ENCODE data around the gene DNAJC22.

DNA sequence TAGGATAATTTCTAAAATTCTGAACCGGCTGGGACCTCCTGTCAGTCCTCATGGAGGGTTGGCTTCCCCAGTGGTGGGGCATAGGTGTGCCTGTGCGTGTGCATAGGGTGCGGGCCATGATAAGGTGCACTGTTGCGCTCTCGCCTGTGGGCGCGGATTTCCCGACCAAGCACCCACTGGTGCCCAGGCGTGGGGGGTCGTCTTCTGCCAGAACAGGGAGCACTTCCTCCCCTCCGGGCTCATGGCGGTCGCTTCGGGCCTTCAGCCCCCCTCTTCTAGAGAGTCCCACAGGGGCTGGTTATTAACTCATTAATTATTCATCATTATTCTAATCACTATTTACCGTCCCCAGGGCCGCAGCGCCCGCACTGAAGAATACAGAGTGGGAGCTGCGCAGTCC, 12.5 kb upstream of the DNAJC22 start:
- TF ChIP-seq, protein P1, sequence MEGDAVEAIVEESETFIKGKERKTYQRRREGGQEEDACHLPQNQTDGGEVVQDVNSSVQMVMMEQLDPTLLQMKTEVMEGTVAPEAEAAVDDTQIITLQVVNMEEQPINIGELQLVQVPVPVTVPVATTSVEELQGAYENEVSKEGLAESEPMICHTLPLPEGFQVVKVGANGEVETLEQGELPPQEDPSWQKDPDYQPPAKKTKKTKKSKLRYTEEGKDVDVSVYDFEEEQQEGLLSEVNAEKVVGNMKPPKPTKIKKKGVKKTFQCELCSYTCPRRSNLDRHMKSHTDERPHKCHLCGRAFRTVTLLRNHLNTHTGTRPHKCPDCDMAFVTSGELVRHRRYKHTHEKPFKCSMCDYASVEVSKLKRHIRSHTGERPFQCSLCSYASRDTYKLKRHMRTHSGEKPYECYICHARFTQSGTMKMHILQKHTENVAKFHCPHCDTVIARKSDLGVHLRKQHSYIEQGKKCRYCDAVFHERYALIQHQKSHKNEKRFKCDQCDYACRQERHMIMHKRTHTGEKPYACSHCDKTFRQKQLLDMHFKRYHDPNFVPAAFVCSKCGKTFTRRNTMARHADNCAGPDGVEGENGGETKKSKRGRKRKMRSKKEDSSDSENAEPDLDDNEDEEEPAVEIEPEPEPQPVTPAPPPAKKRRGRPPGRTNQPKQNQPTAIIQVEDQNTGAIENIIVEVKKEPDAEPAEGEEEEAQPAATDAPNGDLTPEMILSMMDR (IDR thresholded peaks at IDR 0.05 in 2 of 3, conservative IDR thresholded peaks at IDR 0.05 in 1 of 3; ENCODE audit: borderline replicate concordance in 1 of 3, insufficient read depth in 1 of 3, low read depth in 2 of 3, low read length in 2 of 3), result no peak
- TF ChIP-seq EZH2 (IDR thresholded peaks at IDR 0.05), result no peak
- no peak for TF ChIP-seq ZFX (IDR thresholded peaks at IDR 0.05)
- TF ChIP-seq YY1 (IDR thresholded peaks at IDR 0.05; ENCODE audit: extremely low read depth, insufficient replicate concordance, low read depth, low read length), result no peak
- TF ChIP-seq SP1 (IDR thresholded peaks at IDR 0.05; ENCODE audit: low read depth), result no peak
- no peak for TF ChIP-seq EZH2phosphoT487 (IDR thresholded peaks at IDR 0.05; ENCODE audit: borderline replicate concordance)
- no peak for TF ChIP-seq ZNF274 (IDR thresholded peaks at IDR 0.05; ENCODE audit: low read depth, low read length)
